GM23338 (cell line): ENCODE measurements around the gene POTEJ.
"Not testable (repeated sequence)": the region's sequence is repeated elsewhere in the genome, so short reads cannot be mapped to it uniquely, and the experiment has no call there.

Source experiments
- CREB1 ChIP-seq: fragments of 250-450 bp; sonication (Bioruptor Pico); IDR thresholded peaks from 2 replicates; pipeline ENCODE4 v1.5.0; 2020; ENCODE audit warnings: low read depth, mild to moderate bottlenecking, moderate library complexity
- CTCF ChIP-seq, 2 experiments: fragments of 200-600 bp in 1 of 2; sonication (generic) in 1 of 2; conservative IDR thresholded peaks; 2 replicates each; pipeline versions ENCODE4 v1.5.1 to v1.6.1; 2016 to 2017; ENCODE audit warnings: antibody characterized with exemption in 2 of 2, low read depth in 2 of 2, mild to moderate bottlenecking in 2 of 2, moderate library complexity in 1 of 2
- EZH2 ChIP-seq: fragments of 200-600 bp; sonication (generic); IDR thresholded peaks from one replicate; pipeline ENCODE4 v1.8.0; 2017; ENCODE audit warnings: antibody characterized with exemption, mild to moderate bottlenecking, low read depth; ENCODE audit not compliant: unreplicated experiment
- EZH2phosphoT487 ChIP-seq: fragments of 200-600 bp; sonication (generic); IDR thresholded peaks from one replicate; pipeline ENCODE4 v1.8.1; 2018; ENCODE audit warnings: antibody characterized with exemption; ENCODE audit not compliant: unreplicated experiment
- JUNB ChIP-seq: IDR thresholded peaks from one replicate; pipeline ENCODE4 v1.6.1; 2016; ENCODE audit warnings: antibody characterized with exemption; ENCODE audit not compliant: unreplicated experiment
- NANOG ChIP-seq: IDR thresholded peaks from 2 replicates; pipeline ENCODE4 v1.6.1; 2016; ENCODE audit warnings: antibody characterized with exemption, borderline replicate concordance
- POLR2AphosphoS5 ChIP-seq: IDR thresholded peaks from 2 replicates; pipeline ENCODE4 v1.6.1; 2016; ENCODE audit warnings: antibody characterized with exemption, low read depth
- STAT1 ChIP-seq: IDR thresholded peaks from one replicate; pipeline ENCODE4 v1.6.1; 2016; ENCODE audit warnings: antibody characterized with exemption; ENCODE audit not compliant: unreplicated experiment
- ZNF114 ChIP-seq: fragments of 250-450 bp; sonication (Bioruptor Pico); IDR thresholded peaks from 2 replicates; pipeline ENCODE4 v1.5.0; 2020; ENCODE audit warnings: mild to moderate bottlenecking, moderate library complexity
- ZNF331 ChIP-seq: fragments of 250-450 bp; sonication (Bioruptor Pico); IDR thresholded peaks from 2 replicates; pipeline ENCODE4 v1.5.0; 2020; ENCODE audit warnings: low read depth, mild to moderate bottlenecking, moderate library complexity
- TF ChIP-seq, protein P1 (sequence below): IDR thresholded peaks from one replicate; pipeline ENCODE4 v1.6.1; 2018; ENCODE audit warnings: antibody characterized with exemption; ENCODE audit not compliant: unreplicated experiment
- TF ChIP-seq, protein P2 (sequence below): fragments of 250-450 bp; sonication (Bioruptor Pico); IDR thresholded peaks from 2 replicates; pipeline ENCODE4 v1.5.0; 2020; ENCODE audit warnings: mild to moderate bottlenecking, moderate library complexity
- TF ChIP-seq, protein P3 (sequence below): IDR thresholded peaks from 2 replicates; pipeline ENCODE4 v1.6.1; 2016; ENCODE audit warnings: antibody characterized with exemption

DNA sequence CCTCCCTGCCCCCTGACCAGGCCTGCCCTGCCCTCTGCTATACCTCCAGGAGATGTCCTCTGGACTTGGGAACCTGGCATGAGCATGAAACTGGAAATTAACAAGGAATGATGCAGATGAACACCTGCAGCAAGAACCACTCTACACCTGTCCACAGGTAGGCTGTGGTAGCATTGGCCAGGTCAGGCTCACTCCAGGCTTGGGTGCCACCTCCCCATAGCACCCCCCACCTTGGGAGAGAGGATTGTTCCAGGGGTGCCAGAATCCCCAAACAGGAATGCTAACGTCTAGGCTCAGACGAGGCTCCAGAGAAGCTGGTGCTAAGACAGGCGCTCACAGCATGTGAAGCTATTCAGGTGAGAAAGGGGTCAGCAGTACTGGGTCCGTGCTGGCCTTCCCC lies 17.2 kb upstream of the POTEJ start:
- TF ChIP-seq CTCF (conservative IDR thresholded peaks at IDR 0.05; ENCODE audit: low read depth in 2 of 2); POLR2AphosphoS5; EZH2; EZH2phosphoT487; ZNF114 (CRISPR knock-in tag); CREB1 (CRISPR knock-in tag); JUNB; ZNF331 (CRISPR knock-in tag); NANOG; STAT1: not testable (repeated sequence)
- TF ChIP-seq, protein P1, sequence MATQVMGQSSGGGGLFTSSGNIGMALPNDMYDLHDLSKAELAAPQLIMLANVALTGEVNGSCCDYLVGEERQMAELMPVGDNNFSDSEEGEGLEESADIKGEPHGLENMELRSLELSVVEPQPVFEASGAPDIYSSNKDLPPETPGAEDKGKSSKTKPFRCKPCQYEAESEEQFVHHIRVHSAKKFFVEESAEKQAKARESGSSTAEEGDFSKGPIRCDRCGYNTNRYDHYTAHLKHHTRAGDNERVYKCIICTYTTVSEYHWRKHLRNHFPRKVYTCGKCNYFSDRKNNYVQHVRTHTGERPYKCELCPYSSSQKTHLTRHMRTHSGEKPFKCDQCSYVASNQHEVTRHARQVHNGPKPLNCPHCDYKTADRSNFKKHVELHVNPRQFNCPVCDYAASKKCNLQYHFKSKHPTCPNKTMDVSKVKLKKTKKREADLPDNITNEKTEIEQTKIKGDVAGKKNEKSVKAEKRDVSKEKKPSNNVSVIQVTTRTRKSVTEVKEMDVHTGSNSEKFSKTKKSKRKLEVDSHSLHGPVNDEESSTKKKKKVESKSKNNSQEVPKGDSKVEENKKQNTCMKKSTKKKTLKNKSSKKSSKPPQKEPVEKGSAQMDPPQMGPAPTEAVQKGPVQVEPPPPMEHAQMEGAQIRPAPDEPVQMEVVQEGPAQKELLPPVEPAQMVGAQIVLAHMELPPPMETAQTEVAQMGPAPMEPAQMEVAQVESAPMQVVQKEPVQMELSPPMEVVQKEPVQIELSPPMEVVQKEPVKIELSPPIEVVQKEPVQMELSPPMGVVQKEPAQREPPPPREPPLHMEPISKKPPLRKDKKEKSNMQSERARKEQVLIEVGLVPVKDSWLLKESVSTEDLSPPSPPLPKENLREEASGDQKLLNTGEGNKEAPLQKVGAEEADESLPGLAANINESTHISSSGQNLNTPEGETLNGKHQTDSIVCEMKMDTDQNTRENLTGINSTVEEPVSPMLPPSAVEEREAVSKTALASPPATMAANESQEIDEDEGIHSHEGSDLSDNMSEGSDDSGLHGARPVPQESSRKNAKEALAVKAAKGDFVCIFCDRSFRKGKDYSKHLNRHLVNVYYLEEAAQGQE: not testable (repeated sequence)
- TF ChIP-seq, protein P2, sequence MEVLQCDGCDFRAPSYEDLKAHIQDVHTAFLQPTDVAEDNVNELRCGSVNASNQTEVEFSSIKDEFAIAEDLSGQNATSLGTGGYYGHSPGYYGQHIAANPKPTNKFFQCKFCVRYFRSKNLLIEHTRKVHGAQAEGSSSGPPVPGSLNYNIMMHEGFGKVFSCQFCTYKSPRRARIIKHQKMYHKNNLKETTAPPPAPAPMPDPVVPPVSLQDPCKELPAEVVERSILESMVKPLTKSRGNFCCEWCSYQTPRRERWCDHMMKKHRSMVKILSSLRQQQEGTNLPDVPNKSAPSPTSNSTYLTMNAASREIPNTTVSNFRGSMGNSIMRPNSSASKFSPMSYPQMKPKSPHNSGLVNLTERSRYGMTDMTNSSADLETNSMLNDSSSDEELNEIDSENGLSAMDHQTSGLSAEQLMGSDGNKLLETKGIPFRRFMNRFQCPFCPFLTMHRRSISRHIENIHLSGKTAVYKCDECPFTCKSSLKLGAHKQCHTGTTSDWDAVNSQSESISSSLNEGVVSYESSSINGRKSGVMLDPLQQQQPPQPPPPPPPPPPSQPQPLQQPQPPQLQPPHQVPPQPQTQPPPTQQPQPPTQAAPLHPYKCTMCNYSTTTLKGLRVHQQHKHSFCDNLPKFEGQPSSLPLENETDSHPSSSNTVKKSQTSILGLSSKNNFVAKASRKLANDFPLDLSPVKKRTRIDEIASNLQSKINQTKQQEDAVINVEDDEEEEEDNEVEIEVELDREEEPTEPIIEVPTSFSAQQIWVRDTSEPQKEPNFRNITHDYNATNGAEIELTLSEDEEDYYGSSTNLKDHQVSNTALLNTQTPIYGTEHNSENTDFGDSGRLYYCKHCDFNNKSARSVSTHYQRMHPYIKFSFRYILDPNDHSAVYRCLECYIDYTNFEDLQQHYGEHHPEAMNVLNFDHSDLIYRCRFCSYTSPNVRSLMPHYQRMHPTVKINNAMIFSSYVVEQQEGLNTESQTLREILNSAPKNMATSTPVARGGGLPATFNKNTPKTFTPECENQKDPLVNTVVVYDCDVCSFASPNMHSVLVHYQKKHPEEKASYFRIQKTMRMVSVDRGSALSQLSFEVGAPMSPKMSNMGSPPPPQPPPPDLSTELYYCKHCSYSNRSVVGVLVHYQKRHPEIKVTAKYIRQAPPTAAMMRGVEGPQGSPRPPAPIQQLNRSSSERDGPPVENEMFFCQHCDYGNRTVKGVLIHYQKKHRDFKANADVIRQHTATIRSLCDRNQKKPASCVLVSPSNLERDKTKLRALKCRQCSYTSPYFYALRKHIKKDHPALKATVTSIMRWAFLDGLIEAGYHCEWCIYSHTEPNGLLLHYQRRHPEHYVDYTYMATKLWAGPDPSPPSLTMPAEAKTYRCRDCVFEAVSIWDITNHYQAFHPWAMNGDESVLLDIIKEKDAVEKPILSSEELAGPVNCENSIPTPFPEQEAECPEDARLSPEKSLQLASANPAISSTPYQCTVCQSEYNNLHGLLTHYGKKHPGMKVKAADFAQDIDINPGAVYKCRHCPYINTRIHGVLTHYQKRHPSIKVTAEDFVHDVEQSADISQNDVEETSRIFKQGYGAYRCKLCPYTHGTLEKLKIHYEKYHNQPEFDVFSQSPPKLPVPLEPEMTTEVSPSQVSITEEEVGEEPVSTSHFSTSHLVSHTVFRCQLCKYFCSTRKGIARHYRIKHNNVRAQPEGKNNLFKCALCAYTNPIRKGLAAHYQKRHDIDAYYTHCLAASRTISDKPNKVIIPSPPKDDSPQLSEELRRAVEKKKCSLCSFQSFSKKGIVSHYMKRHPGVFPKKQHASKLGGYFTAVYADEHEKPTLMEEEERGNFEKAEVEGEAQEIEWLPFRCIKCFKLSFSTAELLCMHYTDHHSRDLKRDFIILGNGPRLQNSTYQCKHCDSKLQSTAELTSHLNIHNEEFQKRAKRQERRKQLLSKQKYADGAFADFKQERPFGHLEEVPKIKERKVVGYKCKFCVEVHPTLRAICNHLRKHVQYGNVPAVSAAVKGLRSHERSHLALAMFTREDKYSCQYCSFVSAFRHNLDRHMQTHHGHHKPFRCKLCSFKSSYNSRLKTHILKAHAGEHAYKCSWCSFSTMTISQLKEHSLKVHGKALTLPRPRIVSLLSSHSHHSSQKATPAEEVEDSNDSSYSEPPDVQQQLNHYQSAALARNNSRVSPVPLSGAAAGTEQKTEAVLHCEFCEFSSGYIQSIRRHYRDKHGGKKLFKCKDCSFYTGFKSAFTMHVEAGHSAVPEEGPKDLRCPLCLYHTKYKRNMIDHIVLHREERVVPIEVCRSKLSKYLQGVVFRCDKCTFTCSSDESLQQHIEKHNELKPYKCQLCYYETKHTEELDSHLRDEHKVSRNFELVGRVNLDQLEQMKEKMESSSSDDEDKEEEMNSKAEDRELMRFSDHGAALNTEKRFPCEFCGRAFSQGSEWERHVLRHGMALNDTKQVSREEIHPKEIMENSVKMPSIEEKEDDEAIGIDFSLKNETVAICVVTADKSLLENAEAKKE (CRISPR knock-in tag): not testable (repeated sequence)
- TF ChIP-seq, protein P3, sequence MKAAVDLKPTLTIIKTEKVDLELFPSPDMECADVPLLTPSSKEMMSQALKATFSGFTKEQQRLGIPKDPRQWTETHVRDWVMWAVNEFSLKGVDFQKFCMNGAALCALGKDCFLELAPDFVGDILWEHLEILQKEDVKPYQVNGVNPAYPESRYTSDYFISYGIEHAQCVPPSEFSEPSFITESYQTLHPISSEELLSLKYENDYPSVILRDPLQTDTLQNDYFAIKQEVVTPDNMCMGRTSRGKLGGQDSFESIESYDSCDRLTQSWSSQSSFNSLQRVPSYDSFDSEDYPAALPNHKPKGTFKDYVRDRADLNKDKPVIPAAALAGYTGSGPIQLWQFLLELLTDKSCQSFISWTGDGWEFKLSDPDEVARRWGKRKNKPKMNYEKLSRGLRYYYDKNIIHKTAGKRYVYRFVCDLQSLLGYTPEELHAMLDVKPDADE: not testable (repeated sequence)
